DMS114 treated with DMSO at 0.1 percent for 48 hours (cell line): ENCODE results near the gene TAS1R1.

Experiments
- DNase-seq: peaks from one replicate; lab custom pipeline; 2025; ENCODE audit not compliant: unreplicated experiment; lab: John Stamatoyannopoulos, UW

The TAS1R1 gene

GRCh38 chr1:6554907-6555778 is at the start of gene TAS1R1:
Gene TAS1R1 (plus strand): TSS chr1:6555307. CDS start chr1:6555374, 67 bp downstream.
- DNase-seq, result no peak

GRCh38 chr1:6505367-6506209 is 49.5 kb upstream of the TAS1R1 start:
- DNase-seq, result no peak

- no peak for DNase-seq
Observed at GRCh38 chr1:6506210-6507036, 48.7 kb upstream of the TAS1R1 start.

- DNase-seq, result no peak
Observed at GRCh38 chr1:6507037-6507428, 48.1 kb upstream of the TAS1R1 start.

GRCh38 chr1:6507461-6507911 is 47.6 kb upstream of the TAS1R1 start:
- DNase-seq, result no peak

GRCh38 chr1:6508154-6508815 is 46.8 kb upstream of the TAS1R1 start:
- no peak for DNase-seq

DNA sequence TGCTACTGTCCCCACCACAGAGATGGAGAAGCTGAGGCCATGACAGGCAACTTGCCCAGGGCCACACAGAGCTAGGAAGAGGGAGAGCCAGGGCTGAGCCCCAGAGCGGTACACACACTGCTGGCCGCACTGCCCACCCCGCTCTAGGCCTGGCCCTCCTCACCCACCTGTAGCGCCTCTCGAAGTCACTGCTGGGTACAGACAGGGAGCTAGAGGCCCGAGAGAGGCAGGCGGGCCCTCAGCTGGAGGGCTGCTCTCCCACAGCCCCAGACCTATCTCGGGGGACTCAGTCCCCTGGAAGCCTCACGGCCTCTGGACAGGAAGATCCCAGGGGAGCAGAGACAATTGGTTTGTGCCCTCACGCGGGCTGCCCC is 46.3 kb upstream of the TAS1R1 start:
- DNase-seq, result no peak

DNA sequence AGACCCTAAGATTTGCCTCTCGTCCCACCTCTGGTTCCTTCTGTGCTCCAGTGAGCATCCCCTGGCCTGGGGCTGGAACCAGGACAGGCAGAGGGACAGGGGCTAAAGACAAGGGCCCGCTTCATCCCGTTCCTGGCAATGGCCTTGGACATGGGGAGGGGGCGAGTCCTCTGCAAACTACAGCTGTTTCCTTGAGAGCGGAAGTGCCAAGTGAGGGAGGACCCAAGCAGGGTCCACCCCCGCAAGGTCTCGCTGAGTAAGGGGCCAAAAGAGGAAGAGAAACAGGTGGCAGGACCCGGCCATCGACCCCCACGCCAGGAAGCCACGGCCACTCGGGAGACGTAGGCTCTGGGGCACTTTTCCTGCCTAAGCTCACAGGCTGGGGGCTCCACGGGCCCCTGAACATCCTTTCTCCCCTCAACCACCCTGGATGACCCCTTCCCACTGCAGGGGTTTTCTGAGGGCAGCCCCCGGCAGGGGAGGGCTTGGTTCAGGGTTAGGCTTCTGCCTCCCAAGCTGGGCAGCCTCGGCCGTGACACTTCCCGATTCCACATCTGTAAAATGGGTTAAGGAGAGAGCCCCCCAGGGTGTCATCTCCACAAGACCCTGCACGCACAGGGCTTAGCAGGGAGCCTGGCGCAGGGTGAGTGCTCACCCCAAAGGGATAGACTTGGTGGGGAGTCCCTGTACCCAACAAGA is 45.7 kb upstream of the TAS1R1 start:
- DNase-seq, result no peak

DNA sequence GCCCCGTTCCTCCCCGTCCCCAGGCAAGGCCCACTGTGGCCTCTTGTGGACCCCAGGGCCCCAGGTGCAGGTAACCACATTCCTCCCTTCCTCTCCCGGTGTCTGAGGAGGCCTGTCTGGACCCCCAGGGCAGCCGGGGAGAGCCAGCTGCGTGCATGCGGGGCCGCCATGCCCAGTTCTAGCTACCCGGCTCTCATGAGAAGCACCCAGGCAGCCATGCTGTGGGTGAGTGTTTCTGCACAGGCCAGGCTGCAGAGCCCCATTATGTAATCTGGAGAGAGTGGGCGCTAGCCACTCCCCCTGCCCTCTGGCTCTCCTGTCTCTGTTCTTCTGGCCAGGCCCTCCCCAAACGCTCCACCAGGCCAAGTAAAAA is 45.2 kb upstream of the TAS1R1 start:
- DNase-seq, result no peak

GRCh38 chr1:6510493-6510892 is 44.6 kb upstream of the TAS1R1 start:
- no peak for DNase-seq

DNA sequence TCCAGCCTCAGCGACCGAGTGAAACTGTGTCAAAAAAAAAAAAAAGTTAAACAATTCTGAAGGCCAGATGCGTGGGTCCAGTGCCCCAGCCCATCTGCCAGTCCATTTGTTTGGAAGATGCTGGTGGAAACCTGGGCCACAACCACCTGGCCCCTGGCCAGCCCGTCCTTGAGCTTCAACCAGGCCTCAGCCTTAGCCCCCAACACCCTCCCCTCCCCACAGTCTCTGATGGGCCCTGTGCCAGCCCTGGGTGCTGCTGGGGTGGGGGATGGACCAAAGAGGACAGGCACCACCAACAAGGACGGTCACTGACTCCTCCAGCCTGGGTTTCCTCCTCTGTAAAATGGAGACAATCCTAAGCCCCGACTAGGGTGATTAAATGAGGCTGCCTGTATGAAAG is 44.1 kb upstream of the TAS1R1 start:
- DNase-seq, result no peak

DNA sequence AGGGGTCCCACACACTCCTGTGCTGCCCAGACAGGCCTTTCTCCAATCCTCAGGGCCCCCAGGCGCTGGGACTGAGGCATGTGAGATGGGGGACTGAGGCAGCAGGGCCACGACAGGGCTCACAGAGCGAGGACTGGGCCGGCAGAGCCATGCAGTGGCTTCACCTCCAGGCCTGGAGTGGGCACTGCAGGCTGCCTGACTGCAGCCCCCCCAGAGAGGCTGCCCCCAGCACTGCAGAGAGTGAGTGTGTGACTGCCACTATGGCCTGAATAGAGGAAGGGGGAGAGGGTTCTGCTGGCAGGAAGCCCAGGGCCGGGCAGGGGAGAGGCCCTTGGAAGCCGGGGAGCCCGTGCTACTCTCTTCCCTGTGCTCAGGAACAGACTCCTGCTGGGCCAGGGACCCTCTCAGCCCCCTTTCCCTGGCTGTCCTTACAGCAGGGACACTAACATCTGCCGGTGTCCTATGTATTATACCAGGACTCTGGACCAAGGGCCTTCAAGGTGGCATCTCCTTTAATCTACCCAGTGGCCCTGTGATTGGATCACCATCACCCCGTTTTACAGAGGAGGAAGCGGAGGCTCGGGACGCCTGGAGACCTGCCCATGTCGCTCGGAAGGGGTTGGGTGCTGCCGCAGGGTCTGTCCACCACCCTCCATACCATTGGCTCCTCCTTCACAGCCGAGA is 43.4 kb upstream of the TAS1R1 start:
- no peak for DNase-seq

GRCh38 chr1:6512245-6512907 is 42.7 kb upstream of the TAS1R1 start:
- no peak for DNase-seq

DNA sequence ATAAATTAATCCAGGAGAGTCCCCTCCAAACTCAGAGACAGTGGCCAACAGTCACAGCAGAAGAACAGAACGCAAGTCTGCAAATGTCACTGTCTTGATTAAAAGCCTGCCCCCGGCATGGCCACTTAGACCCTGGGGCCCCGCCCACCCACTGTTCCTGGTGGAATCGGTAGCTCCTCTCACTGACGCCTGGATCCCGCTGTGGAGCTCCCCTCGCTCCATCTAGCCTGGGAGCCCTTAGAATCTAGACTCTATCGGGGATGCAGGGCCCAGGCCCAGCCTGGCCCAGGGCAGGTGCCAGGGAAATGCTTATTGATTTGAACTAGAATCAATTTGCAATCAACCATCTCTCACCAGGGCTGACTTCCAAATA is 42.2 kb upstream of the TAS1R1 start:
- no peak for DNase-seq

- DNase-seq, result no peak
Observed at GRCh38 chr1:6513320-6513801, 41.7 kb upstream of the TAS1R1 start.

DNA sequence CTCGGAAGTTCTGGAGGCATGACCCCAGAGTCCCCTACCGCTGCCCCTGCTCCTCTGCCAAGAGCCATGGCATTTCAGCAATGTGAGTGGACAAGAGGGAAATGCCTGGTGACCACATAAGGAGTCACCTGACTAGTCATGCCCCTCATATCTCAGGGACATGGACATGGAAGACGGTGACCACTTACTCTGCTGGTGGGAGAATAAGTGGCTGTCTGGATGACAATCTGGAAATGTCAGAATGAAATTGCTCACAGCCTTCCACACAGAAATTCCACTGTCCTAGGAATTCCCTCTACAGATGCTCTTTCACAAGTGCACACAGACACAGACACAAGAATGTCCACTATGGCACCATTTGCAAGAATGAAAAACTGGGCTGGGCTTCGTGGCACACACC is 39.3 kb upstream of the TAS1R1 start:
- DNase-seq, result no peak

DNA sequence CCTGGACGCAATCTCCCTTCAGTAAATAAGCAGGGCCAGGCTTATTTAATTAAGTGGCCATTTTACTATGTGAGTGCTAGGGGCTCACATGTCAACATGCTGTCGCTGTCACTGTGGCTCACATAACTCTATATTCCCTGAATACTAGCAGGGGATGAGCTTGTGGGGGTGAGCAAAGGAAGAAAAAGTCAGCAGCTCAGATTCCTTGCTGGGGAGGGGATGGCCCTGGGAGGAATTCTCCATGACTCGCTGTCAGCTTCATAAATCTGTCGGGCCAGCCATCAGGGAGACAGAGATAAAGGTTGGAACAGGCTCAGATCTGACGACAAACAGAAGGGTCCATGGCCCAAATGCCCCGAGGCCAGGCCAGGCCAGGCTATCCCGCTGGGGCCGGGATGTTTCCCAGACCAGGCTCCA is 37.7 kb upstream of the TAS1R1 start:
- DNase-seq, result no peak

DNA sequence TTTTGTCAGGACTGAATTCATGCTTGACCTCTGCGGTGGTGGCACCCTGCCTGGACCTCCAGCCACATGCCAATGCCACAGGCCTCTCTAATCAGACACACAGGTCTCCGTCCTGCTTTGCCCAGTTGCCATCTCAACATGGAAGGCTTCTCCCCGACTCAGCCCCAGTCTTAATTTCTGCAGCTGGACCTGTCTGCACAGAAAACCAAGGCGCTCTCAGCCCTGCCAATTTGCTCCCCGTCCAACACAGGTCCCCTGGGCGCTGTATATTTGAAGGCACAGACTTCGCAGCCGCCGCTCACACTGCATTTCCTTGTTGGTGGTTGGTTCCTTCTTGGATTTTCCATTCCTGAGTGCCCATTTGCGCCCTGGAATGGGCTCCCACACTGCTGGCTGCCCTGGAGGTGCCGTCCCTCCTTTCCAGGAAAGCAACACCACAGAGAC is 35.6 kb upstream of the TAS1R1 start:
- DNase-seq, result no peak
